Sigmoid colon (tissue), 7 donors: ENCODE measurements around the gene ZNF274. TPM values are rescaled to one million over a fixed set of nuclear protein-coding genes. Genes with fewer than 3 reads are reported as not detected.

Experiments
- DNase-seq: peaks from one replicate; pipeline ENCODE4 v3.0.0-alpha.2; 2019
- H3K27ac ChIP-seq, 4 donors: fragments of 200-600 bp; sonication (generic); one replicate each; pipeline ENCODE4 v1.5.1; 2016 to 2019; ENCODE audit warnings: mild to moderate bottlenecking in 1 of 4
- H3K27me3 ChIP-seq, 3 donors: fragments of 200-600 bp; sonication (generic); one replicate each; pipeline ENCODE4 v1.5.1; 2019; ENCODE audit warnings: mild to moderate bottlenecking in 1 of 3
- H3K36me3 ChIP-seq, 4 donors: fragments of 200-600 bp; sonication (generic); one replicate each; pipeline ENCODE4 v1.5.1; 2016 to 2019
- H3K4me1 ChIP-seq, 4 donors: fragments of 200-600 bp; sonication (generic); one replicate each; pipeline ENCODE4 v1.5.1; 2017 to 2019
- H3K4me3 ChIP-seq, 4 donors: fragments of 200-600 bp; sonication (generic); one replicate each; pipeline ENCODE4 v1.5.1; 2017 to 2019; ENCODE audit warnings: mild to moderate bottlenecking in 2 of 4, moderate library complexity in 1 of 4
- H3K9me3 ChIP-seq, 4 donors: fragments of 200-600 bp in 3 of 4; sonication (generic) in 3 of 4; one replicate each; pipeline versions ENCODE4 v1.5.1 to v1.6.1; 2013 to 2019
- EP300 ChIP-seq, 4 donors: sonication (generic); formaldehyde crosslinking; IDR thresholded peaks; one replicate each; pipeline ENCODE4 v1.6.1; 2017; ENCODE audit warnings: antibody characterized with exemption in 4 of 4
- POLR2A ChIP-seq, 2 donors: fragments of 450-650 bp; IDR thresholded peaks; one replicate each; pipeline ENCODE4 v1.6.1; 2016; ENCODE audit warnings: antibody characterized with exemption in 2 of 2, mild to moderate bottlenecking in 2 of 2, moderate library complexity in 2 of 2
- POLR2AphosphoS5 ChIP-seq, 4 donors: sonication (generic); formaldehyde crosslinking; IDR thresholded peaks; one replicate each; pipeline ENCODE4 v1.6.1; 2017; ENCODE audit warnings: antibody characterized with exemption in 4 of 4
- WGBS, 2 donors: extraction: QIAGEN DNeasy Blood & Tissue Kit; methylation state at CpG; one replicate each; pipeline ENCODE4 v1.1.7; 2013; 5-methylcytosine and 5-hydroxymethylcytosine counted together
- intact Hi-C: fragments of 100-400 bp; cut with DNase I; formaldehyde crosslinking; loops from one replicate; pipeline ENCODE4 v1.15.1; 2023
- polyA plus RNA-seq, 3 donors: library from polyadenylated mRNA; stranded (reverse); fragments of 200-250 nt; gene quantifications; one replicate each; pipeline ENCODE4 v1.2.3, GENCODE V29; 2013
- total RNA-seq, 4 donors: library from RNA; depleted of rRNA; stranded (reverse); fragments of >200 nt; gene quantifications; one replicate each; pipeline ENCODE4 v1.1.0, GENCODE V29; 2016
- TF ChIP-seq, protein P1 (sequence below), 4 experiments: fragments of 450-650 bp in 3 of 4; fragments of 200-600 bp in 1 of 4; IDR thresholded peaks; one replicate each; pipeline ENCODE4 v1.5.1; 2016 to 2019; ENCODE audit warnings: antibody characterized with exemption in 4 of 4, mild to moderate bottlenecking in 3 of 4, moderate library complexity in 2 of 4
- donor health status: healthy with polysubstance abuse.
- donor health status: Bipolar disorder and iron deficiency.
- donor health status: healthy.

The ZNF274 gene
- total and polyA plus RNA-seq, 7 donors = 7.8 to 26.7 (median 19.6) TPM

DNA sequence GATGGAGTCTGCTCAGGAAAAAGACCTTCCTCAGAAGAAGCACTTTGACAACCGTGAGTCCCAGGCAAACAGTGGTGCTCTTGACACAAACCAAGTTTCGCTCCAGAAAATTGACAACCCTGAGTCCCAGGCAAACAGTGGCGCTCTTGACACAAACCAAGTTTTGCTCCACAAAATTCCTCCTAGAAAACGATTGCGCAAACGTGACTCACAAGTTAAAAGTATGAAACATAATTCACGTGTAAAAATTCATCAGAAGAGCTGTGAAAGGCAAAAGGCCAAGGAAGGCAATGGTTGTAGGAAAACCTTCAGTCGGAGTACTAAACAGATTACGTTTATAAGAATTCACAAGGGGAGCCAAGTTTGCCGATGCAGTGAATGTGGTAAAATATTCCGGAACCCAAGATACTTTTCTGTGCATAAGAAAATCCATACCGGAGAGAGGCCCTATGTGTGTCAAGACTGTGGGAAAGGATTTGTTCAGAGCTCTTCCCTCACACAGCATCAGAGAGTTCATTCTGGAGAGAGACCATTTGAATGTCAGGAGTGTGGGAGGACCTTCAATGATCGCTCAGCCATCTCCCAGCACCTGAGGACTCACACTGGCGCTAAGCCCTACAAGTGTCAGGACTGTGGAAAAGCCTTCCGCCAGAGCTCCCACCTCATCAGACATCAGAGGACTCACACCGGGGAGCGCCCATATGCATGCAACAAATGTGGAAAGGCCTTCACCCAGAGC, 29.6 kb downstream of the ZNF274 start:
- Histone ChIP-seq H3K36me3 (peaks cover 52 to 64% (median 56%) of the 10 kb centered on the region in 4 donors), H3K27me3 (no peaks in the 10 kb centered on the region), H3K4me3 (no peak overlapping the region), H3K27ac (no peak overlapping the region), H3K9me3 (peaks cover 78 to 99% (median 91%) of the 10 kb centered on the region in 4 donors), H3K4me1 (no peaks in the 10 kb centered on the region)
- TF ChIP-seq POLR2A (IDR thresholded peaks at IDR 0.05) (no peak), POLR2AphosphoS5 (IDR thresholded peaks at IDR 0.05) (no peak), EP300 (IDR thresholded peaks at IDR 0.05) (no peak)
- TF ChIP-seq, protein P1, sequence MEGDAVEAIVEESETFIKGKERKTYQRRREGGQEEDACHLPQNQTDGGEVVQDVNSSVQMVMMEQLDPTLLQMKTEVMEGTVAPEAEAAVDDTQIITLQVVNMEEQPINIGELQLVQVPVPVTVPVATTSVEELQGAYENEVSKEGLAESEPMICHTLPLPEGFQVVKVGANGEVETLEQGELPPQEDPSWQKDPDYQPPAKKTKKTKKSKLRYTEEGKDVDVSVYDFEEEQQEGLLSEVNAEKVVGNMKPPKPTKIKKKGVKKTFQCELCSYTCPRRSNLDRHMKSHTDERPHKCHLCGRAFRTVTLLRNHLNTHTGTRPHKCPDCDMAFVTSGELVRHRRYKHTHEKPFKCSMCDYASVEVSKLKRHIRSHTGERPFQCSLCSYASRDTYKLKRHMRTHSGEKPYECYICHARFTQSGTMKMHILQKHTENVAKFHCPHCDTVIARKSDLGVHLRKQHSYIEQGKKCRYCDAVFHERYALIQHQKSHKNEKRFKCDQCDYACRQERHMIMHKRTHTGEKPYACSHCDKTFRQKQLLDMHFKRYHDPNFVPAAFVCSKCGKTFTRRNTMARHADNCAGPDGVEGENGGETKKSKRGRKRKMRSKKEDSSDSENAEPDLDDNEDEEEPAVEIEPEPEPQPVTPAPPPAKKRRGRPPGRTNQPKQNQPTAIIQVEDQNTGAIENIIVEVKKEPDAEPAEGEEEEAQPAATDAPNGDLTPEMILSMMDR (IDR thresholded peaks at IDR 0.05) = no peak
- 97 to 98% methylated on average over 17 of the region's 17 CpGs for WGBS, 2 donors
- DNase-seq = no peak
- intact Hi-C loops = no loop called here

DNA sequence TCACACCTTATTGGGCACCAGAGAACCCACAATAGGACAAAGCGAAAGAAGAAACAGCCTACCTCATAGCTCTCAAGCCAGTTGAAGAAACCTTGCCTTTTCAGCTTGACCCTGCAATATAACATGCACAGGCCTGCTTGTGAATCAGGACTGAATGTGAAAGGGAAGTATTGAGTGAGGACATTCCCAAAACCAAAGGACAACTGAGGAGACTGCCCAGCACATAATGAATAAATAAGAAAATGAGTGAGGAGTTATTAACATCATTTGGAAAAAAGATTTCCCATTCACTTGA, 30.2 kb downstream of the ZNF274 start:
- intact Hi-C loops = no loop called here
- Histone ChIP-seq H3K27ac (no peak overlapping the region), H3K4me1 (no peaks in the 10 kb centered on the region), H3K9me3 (peaks cover 78 to 99% (median 90%) of the 10 kb centered on the region in 4 donors), H3K27me3 (no peaks in the 10 kb centered on the region), H3K4me3 (no peak overlapping the region), H3K36me3 (peaks cover 47 to 59% (median 51%) of the 10 kb centered on the region in 4 donors)
- no peak for TF ChIP-seq EP300 (IDR thresholded peaks at IDR 0.05)
- TF ChIP-seq, protein P1 (IDR thresholded peaks at IDR 0.05) = no peak
- no peak for TF ChIP-seq POLR2A (IDR thresholded peaks at IDR 0.05)
- DNase-seq = no peak
- 95 to 96% methylated on average over 1 of the region's 1 CpG for WGBS, 2 donors

DNA sequence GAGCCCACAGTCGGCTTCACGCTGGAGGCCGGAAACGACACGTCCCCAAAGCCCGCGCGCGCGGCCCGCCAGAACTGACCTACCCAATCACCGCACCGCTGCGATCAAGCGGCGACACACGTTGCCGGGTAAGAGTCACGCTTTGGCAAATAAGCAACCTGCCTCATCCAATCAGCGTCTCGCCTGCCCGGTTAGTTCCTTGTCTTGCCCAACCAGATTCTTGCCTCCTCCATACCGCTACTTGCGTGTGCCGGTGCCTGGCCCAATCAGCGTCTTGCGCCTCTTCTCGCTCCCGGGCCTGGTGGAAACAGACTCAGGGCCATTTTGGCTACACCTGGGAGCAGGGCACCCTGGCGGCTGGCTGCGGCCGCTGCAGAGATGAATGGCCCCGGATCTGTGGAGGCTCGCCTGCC, 34.2 kb downstream of the ZNF274 start:
- 51 to 77% methylated on average over 34 of the region's 34 CpGs for WGBS, 2 donors
- TF ChIP-seq, protein P1 (IDR thresholded peaks at IDR 0.05) = no peak
- TF ChIP-seq POLR2AphosphoS5 (IDR thresholded peaks at IDR 0.05) = no peak
- TF ChIP-seq POLR2A (IDR thresholded peaks at IDR 0.05) = no peak
- no peak for TF ChIP-seq EP300 (IDR thresholded peaks at IDR 0.05)

DNA sequence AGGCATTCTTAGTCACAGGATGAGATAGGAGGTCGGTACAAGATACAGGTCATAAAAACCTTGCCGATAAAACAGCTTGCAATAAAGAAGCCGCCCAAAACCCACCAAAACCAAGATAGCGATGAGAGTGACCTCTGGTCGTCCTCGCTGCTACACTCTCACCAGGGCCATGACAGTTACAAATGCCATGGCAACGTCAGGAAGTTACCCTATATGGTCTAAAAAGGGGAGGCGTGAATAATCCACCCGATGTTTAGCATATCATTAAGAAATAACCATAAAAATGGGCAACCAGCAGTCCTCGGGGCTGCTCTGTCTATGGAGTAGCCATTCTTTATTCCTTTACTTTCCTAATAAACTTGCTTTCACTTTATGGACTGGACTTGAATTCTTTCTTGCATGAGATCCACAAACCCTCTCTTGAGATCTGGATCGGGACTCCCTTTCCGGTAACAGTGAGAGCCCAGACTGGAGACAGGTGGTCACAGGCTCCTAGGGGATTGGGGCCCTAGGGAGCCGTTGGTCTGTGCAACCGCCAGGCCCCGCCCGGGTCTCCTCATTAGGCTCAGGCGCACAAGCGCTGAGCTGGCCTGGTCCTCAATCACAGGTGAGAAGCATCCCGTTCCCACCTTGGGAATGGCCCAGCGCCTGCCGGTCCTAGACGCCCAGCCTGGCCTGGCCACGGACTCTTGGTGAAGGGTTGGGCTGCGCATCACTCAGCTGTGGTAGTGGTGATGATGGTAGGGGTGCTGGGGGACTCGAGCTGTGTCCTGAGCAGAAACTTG, 34.9 kb downstream of the ZNF274 start:
- H3K27ac ChIP-seq = no peak overlapping the region
- 95% methylated on average over 25 of the region's 25 CpGs for WGBS, 2 donors
- H3K4me3 ChIP-seq = no peak overlapping the region
- no peak for DNase-seq
- no peaks in the 10 kb centered on the region for H3K4me1 ChIP-seq
- peaks cover 48 to 72% (median 54%) of the 10 kb centered on the region in 4 donors for H3K9me3 ChIP-seq
- H3K27me3 ChIP-seq = no peaks in the 10 kb centered on the region
- H3K36me3 ChIP-seq = peaks cover 2 to 11% (median 3%) of the 10 kb centered on the region in 4 donors
- no peak for TF ChIP-seq POLR2A (IDR thresholded peaks at IDR 0.05)
- TF ChIP-seq POLR2AphosphoS5 (IDR thresholded peaks at IDR 0.05) = no peak
- no peak for TF ChIP-seq EP300 (IDR thresholded peaks at IDR 0.05)
- TF ChIP-seq, protein P1 (IDR thresholded peaks at IDR 0.05) = no peak
- intact Hi-C loops = no loop called here

More for the DNA sequence above, 34.2 kb downstream of the ZNF274 start:
- Histone ChIP-seq H3K36me3 (peaks cover 10 to 18% (median 11%) of the 10 kb centered on the region in 4 donors), H3K27me3 (no peaks in the 10 kb centered on the region), H3K4me1 (no peaks in the 10 kb centered on the region), H3K27ac (no peak overlapping the region), H3K9me3 (peaks cover 51 to 74% (median 60%) of the 10 kb centered on the region in 4 donors), H3K4me3 (no peak overlapping the region)
- intact Hi-C loops = no loop called here
- no peak for DNase-seq
